Stimulated activated naive CD8-positive, alpha-beta T cell treated with anti-CD3 and anti-CD28 coated beads, Interleukin-15, amount 100 ng/mL, for 72 hours (primary cell): ENCODE measurements around the gene ALKBH8.
A peak's percentile ranks its signal among the peaks of the same experiment; 100 is the strongest.
"Not testable (repeated sequence)": the region's sequence is repeated elsewhere in the genome, so short reads cannot be mapped to it uniquely, and the experiment has no call there.

Source experiments
- ATAC-seq: fragments of 150-1000 bp; cut with Tn5 transposase; 2 replicates; pipeline ENCODE4 v1.10.0; 2021; ENCODE audit warnings: mild to moderate bottlenecking, moderate library complexity
- DNase-seq, 2 donors: peaks; one replicate each; pipeline ENCODE4 v3.0.0; 2021 to 2022
- H3K27ac Mint-ChIP-seq, 2 donors: one replicate each; pipeline ENCODE4 v1.8.0; 2022; ENCODE audit warnings: mild to moderate bottlenecking in 2 of 2, mixed read lengths in 2 of 2, moderate library complexity in 2 of 2
- H3K27me3 Mint-ChIP-seq: one replicate; pipeline ENCODE4 v1.8.0; 2022; ENCODE audit warnings: mixed read lengths
- H3K4me1 Mint-ChIP-seq: one replicate; pipeline ENCODE4 v1.8.0; 2022; ENCODE audit warnings: mild to moderate bottlenecking, mixed read lengths
- H3K4me3 Mint-ChIP-seq, 2 donors: one replicate each; pipeline ENCODE4 v1.8.0; 2022; ENCODE audit warnings: mild to moderate bottlenecking in 2 of 2, mixed read lengths in 2 of 2, moderate library complexity in 1 of 2
- H3K9me3 Mint-ChIP-seq, 2 donors: one replicate each; pipeline ENCODE4 v1.8.0; 2022; ENCODE audit warnings: mixed read lengths in 2 of 2

Gene ALKBH8

GRCh38 chr11:107587306-107587979 lies 21.9 kb upstream of the ALKBH8 start:
- Mint-ChIP-seq H3K27ac (no peak overlapping the region), H3K27me3 (peaks cover 77% of the 10 kb centered on the region), H3K4me1 (peaks cover 27% of the 10 kb centered on the region), H3K4me3 (no peak overlapping the region), H3K9me3 (peaks cover 0 to 5% of the 10 kb centered on the region in 2 donors)
- ATAC-seq (no peak), DNase-seq (no peak)

- no peak overlapping the region for H3K27ac Mint-ChIP-seq
- H3K4me3 Mint-ChIP-seq: no peak overlapping the region
- DNase-seq (no peak), ATAC-seq (peak; percentile 61)
- peaks cover 5 to 6% of the 10 kb centered on the region in 2 donors for H3K9me3 Mint-ChIP-seq
- peaks cover 47% of the 10 kb centered on the region for H3K27me3 Mint-ChIP-seq
- H3K4me1 Mint-ChIP-seq: no peaks in the 10 kb centered on the region
Observed at GRCh38 chr11:107583629-107584195, 18.2 kb upstream of the ALKBH8 start.

GRCh38 chr11:107581147-107581546 lies 15.6 kb upstream of the ALKBH8 start:
- H3K27ac Mint-ChIP-seq: no peak overlapping the region
- H3K4me1 Mint-ChIP-seq: peaks cover 9% of the 10 kb centered on the region
- DNase-seq (no peak), ATAC-seq (no peak)
- no peak overlapping the region for H3K4me3 Mint-ChIP-seq
- H3K27me3 Mint-ChIP-seq: peaks cover 21% of the 10 kb centered on the region
- peaks cover 0 to 6% of the 10 kb centered on the region in 2 donors for H3K9me3 Mint-ChIP-seq

- H3K4me3 Mint-ChIP-seq, ATAC-seq, H3K9me3 Mint-ChIP-seq, H3K4me1 Mint-ChIP-seq, H3K27ac Mint-ChIP-seq, DNase-seq: not testable (repeated sequence)
- H3K27me3 Mint-ChIP-seq: peaks cover 16% of the 10 kb centered on the region
Observed at GRCh38 chr11:107579169-107579568, 13.6 kb upstream of the ALKBH8 start.

- Mint-ChIP-seq H3K4me1 (peaks cover 9% of the 10 kb centered on the region), H3K9me3 (peaks cover 0 to 6% of the 10 kb centered on the region in 2 donors), H3K4me3 (no peak overlapping the region), H3K27ac (peak overlapping the region; percentile 86 to 91), H3K27me3 (peaks cover 8% of the 10 kb centered on the region)
- ATAC-seq (no peak), DNase-seq (no peak)
Observed at GRCh38 chr11:107577346-107577711, 11.8 kb upstream of the ALKBH8 start.

GRCh38 chr11:107576497-107577345 lies 11.2 kb upstream of the ALKBH8 start:
- H3K27ac Mint-ChIP-seq: peak overlapping the region; percentile 86 to 91
- DNase-seq: peak; percentile 27 to 58
- not testable (repeated sequence) for H3K4me3 Mint-ChIP-seq, H3K4me1 Mint-ChIP-seq, H3K27me3 Mint-ChIP-seq, H3K9me3 Mint-ChIP-seq
- peak; percentile 80 for ATAC-seq

- no peaks in the 10 kb centered on the region for H3K27me3 Mint-ChIP-seq
- H3K4me1 Mint-ChIP-seq: peaks cover 9% of the 10 kb centered on the region
- H3K27ac Mint-ChIP-seq: no peak overlapping the region
- DNase-seq (no peak), ATAC-seq (no peak)
- no peak overlapping the region for H3K4me3 Mint-ChIP-seq
- H3K9me3 Mint-ChIP-seq: no peaks in the 10 kb centered on the region
Observed at GRCh38 chr11:107573438-107573837, 7.9 kb upstream of the ALKBH8 start.

- Mint-ChIP-seq H3K27ac (no peak overlapping the region), H3K4me1 (peaks cover 21% of the 10 kb centered on the region), H3K4me3 (no peak overlapping the region), H3K27me3 (no peaks in the 10 kb centered on the region), H3K9me3 (no peaks in the 10 kb centered on the region)
- ATAC-seq: no peak
- DNase-seq: no peak
Observed at GRCh38 chr11:107570015-107570414, 4.5 kb upstream of the ALKBH8 start.

GRCh38 chr11:107567739-107568335 lies 2.3 kb upstream of the ALKBH8 start:
- Mint-ChIP-seq H3K4me1 (peaks cover 39% of the 10 kb centered on the region), H3K27ac (no peak overlapping the region), H3K27me3 (no peaks in the 10 kb centered on the region), H3K4me3 (no peak overlapping the region), H3K9me3 (no peaks in the 10 kb centered on the region)
- ATAC-seq (no peak), DNase-seq (no peak)

- no peak for DNase-seq
- Mint-ChIP-seq H3K4me1 (peaks cover 51% of the 10 kb centered on the region), H3K27ac (peak overlapping the region in 1 of 2 donors; percentile 57), H3K9me3 (no peaks in the 10 kb centered on the region), H3K4me3 (peak overlapping the region in 1 of 2 donors; percentile 91), H3K27me3 (no peaks in the 10 kb centered on the region)
- no peak for ATAC-seq
Observed at GRCh38 chr11:107566569-107566968, 1.0 kb upstream of the ALKBH8 start.

- ATAC-seq, DNase-seq: not testable (repeated sequence)
Observed at GRCh38 chr11:107565955-107566501, 493 bp upstream of the ALKBH8 start.

GRCh38 chr11:107564877-107565218 lies 687 bp downstream of the ALKBH8 start:
- DNase-seq (no peak), ATAC-seq (peak; percentile 14)
- Mint-ChIP-seq H3K27me3 (no peaks in the 10 kb centered on the region), H3K4me3 (peak overlapping the region; percentile 90 to 91), H3K27ac (peak overlapping the region; percentile 98), H3K9me3 (no peaks in the 10 kb centered on the region), H3K4me1 (peaks cover 59% of the 10 kb centered on the region)

More at GRCh38 chr11:107565955-107566501, 493 bp upstream of the ALKBH8 start:
- not testable (repeated sequence) for H3K9me3 Mint-ChIP-seq, H3K27me3 Mint-ChIP-seq
- Mint-ChIP-seq H3K4me1 (peaks cover 57% of the 10 kb centered on the region), H3K27ac (peak overlapping the region; percentile 98), H3K4me3 (peak overlapping the region; percentile 90 to 91)

- Mint-ChIP-seq H3K4me3 (peak overlapping the region; percentile 27 to 91), H3K27me3 (no peaks in the 10 kb centered on the region), H3K4me1 (peaks cover 67% of the 10 kb centered on the region), H3K9me3 (no peaks in the 10 kb centered on the region), H3K27ac (peak overlapping the region in 1 of 2 donors; percentile 66)
- DNase-seq: peak; percentile 19 to 22
- no peak for ATAC-seq
Observed at GRCh38 chr11:107563702-107564101, 1.8 kb downstream of the ALKBH8 start.

- no peak for DNase-seq
- Mint-ChIP-seq H3K27ac (peak overlapping the region; percentile 66 to 79), H3K4me1 (peaks cover 63% of the 10 kb centered on the region), H3K4me3 (peak overlapping the region; percentile 32 to 62), H3K9me3 (no peaks in the 10 kb centered on the region), H3K27me3 (no peaks in the 10 kb centered on the region)
- no peak for ATAC-seq
Observed at GRCh38 chr11:107562647-107563208, 2.8 kb downstream of the ALKBH8 start.

- ATAC-seq (no peak), DNase-seq (no peak)
- Mint-ChIP-seq H3K4me1 (peaks cover 55% of the 10 kb centered on the region), H3K27ac (peak overlapping the region; percentile 12 to 28), H3K4me3 (peak overlapping the region in 1 of 2 donors; percentile 11), H3K27me3 (no peaks in the 10 kb centered on the region), H3K9me3 (no peaks in the 10 kb centered on the region)
Observed at GRCh38 chr11:107561688-107562087, 3.8 kb downstream of the ALKBH8 start.
